GM19463 (cell line): ENCODE data around the gene PPFIBP1.
"Not testable (repeated sequence)": the region's sequence is repeated elsewhere in the genome, so short reads cannot be mapped to it uniquely, and the experiment has no call there.

Experiments
- ATAC-seq: cut with Tn5 transposase; IDR thresholded peaks from one replicate; pipeline ENCODE4 v1.9.1; 2021; ENCODE audit warnings: mild to moderate bottlenecking, moderate library complexity; ENCODE audit not compliant: unreplicated experiment

PPFIBP1 gene

GRCh38 chr12:27588776-27589175 is 64.8 kb downstream of the PPFIBP1 start:
- ATAC-seq: no peak

DNA sequence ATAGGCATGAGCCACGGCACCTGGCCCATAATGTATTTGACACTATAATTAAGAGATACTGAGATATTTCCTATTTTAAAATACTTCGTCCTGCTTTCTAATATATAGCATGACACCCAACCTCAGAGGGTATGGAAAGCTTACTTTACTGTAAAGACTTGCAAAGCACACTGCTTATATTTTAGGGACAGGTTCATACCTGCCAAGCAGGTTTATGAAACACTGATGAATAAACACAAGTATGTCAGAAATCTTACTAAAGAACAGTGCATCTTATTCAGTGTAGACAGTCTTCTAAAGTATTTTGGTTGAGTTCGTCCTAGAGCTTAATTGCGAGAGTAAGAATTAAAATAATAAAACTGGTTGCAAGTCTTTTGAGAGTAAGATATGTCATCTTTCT is 65.4 kb downstream of the PPFIBP1 start:
- no peak for ATAC-seq

DNA sequence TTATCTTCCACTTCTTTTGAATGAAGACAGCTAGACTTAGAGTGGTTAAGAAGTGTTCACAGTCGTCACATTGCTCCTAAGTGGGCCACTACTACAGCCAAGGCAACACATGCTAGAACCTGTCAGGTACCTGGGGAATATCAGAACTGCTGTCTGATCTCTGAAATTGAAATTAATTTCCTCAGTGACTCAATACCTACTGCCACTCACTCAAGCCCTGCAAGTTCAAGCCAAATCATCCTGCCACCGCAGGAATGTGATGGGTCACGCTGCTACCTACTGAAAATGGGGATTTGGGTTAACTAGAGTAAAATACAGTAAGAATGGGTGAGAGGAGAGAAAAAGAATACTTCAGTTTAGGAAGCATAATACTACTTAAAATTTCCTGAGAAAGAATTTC is 67.7 kb downstream of the PPFIBP1 start:
- ATAC-seq: not testable (repeated sequence)

GRCh38 chr12:27592548-27592947 is 68.5 kb downstream of the PPFIBP1 start:
- ATAC-seq: peak; percentile 56

GRCh38 chr12:27593266-27593665 is 69.3 kb downstream of the PPFIBP1 start:
- ATAC-seq: no peak

- ATAC-seq: no peak
Measured at GRCh38 chr12:27595231-27595642, 71.2 kb downstream of the PPFIBP1 start.

DNA sequence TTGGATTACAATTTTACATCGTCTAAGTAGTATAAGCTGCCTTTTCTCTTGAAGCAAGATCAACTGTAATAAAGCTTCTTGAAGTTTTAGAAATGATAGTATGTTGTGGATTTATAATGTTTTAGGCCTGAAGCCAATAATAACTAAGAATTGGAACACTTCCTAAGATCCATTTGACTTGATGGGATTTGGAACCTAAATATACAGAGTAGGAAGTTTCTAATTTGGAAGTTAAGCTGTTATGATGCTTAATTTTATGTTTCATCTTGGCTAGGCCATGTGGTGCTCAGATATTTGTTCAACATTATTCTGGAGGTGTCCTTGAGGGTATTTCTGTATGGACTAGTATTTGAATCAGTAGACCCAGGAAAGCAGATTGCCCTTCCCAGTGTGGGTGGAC is 74.9 kb downstream of the PPFIBP1 start:
- ATAC-seq: not testable (repeated sequence)

DNA sequence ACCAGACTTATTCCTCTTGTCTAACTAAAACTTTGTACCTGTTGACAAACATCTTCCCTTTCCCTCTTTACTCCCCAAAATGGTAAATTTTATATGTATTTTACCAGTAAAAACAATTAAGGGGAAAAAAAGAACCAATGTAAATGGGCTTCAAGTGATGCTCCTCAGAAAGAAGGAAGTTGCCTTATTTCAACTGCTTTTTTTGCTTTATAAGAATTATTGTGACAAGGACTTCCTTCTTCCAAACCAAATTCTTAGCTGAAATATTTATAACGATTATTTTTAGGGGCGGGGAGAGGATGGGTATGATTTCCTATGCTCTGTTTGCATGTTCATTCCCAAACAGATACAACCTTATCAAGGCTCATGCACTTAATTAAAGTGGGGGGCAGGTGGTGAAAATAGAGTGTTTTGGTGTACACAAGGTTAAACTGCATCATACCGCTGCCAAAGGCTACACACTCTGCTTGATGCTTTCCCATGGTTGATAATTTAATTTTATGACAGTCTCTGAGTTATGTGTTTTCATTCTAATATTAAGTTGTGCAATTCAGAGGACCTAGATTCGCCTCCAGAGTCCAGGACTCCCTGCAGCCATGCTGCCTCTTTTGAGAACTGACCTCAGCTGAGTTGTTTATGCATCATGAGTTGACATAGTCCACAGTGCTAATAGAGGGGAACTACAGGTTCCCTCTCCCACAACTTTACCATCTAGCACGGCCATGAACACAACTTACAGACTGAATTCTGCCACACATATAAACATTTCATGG is 77.2 kb downstream of the PPFIBP1 start:
- not testable (repeated sequence) for ATAC-seq

DNA sequence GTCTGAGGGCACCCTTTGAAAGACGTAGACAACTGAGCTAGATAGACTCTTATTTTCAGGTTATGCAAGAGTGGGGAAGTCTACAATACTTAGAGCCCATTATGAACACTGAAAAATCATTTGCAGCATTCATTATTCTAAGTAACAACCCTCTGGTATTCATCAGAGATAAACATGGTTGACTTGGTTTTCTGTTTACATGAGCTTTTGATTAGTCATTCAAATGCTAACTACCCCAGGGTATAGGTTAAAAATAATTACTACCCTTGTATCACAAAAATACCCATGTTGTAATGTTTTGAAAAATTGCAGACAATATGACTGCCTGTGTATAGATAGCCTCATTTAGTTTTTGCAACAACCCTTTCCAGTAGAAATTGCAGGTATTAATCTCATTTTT is 78.5 kb downstream of the PPFIBP1 start:
- no peak for ATAC-seq

GRCh38 chr12:27604431-27604830 is 80.4 kb downstream of the PPFIBP1 start:
- ATAC-seq: no peak

GRCh38 chr12:27606986-27607385 is 83.0 kb downstream of the PPFIBP1 start:
- no peak for ATAC-seq

DNA sequence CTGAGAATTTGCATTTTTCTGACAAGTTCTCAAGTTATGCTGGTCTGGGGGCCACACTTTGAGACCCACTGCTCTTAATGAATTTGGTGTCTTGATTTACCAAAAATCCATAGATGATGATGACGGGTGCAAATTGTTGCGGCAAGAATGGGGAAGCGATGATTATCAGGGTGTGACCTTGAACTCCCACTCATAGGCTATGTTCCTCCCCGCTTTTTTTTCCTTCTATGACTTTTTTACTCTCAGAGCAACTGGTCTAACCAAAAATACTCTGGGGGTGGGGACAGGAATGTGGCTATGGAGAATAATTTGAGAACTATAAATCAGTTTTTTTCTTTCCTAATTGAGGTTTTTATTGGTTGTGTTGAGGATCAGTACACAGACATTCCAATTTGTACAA is 83.6 kb downstream of the PPFIBP1 start:
- ATAC-seq: no peak

GRCh38 chr12:27608890-27609289 is 84.9 kb downstream of the PPFIBP1 start:
- ATAC-seq: no peak

- ATAC-seq: no peak
Measured at GRCh38 chr12:27610374-27610773, 86.4 kb downstream of the PPFIBP1 start.

DNA sequence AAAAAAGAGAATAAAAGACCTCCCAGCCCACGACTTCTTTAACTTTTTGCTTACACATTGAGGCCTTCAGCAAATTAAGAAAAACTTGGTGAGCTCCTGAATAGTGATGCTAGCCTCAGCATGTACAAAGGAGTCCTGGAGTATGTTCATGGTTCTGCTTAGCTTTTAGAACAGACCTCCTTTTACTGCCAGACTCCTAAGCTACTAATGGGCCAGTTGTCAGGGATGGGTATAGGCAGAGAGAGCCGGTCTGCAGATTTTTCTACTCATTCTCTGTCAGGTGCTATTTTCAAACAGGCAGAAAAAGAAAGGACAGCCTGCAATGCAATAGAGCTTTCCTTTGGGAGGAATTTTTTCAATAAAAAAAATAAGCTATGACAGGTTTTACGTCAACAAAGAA is 90.4 kb downstream of the PPFIBP1 start:
- ATAC-seq: no peak

DNA sequence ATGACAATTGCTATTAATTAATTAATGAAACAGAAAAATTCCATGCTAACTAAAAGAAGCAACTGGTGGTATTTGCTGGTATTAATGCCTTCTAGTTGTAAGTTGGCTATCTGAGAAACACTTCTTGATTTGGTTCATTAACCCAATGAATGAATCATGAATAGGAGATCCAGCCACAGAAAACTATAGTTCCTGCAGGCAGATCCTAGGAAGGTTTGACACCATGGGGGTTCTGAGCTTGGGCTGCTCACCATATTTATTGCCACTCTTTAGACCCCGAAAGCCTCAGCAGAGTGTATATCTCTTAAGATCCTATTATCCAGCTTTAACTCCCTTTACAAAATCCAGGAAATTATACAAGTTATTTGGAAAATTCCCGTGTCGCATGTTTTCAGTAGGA is 90.9 kb downstream of the PPFIBP1 start:
- no peak for ATAC-seq

DNA sequence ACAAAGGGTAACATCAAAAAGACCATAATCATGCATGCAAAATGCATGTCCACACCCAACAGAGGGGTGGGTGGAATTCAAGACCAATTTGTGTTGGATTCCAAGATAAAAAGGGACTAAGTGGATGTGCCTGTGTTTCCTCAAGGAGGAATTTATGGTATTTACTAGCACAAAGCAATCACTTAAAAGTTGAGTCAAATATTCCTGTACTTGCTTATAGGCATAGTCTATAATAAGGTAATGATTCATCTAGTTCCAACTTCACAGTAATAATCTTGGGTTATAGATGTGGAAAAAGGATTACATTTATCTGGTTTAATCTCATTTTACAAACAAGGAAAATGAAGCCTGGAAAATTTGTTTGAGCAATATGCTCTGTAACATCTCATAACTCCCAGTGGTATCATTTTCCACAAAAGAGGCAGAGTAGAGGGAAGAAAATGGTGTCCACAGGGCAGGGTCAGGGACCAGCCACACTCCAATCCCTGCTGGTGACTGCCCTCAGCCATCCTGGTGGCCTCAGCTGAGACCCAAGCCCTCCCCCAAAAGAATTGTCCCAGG is 91.4 kb downstream of the PPFIBP1 start:
- no peak for ATAC-seq

DNA sequence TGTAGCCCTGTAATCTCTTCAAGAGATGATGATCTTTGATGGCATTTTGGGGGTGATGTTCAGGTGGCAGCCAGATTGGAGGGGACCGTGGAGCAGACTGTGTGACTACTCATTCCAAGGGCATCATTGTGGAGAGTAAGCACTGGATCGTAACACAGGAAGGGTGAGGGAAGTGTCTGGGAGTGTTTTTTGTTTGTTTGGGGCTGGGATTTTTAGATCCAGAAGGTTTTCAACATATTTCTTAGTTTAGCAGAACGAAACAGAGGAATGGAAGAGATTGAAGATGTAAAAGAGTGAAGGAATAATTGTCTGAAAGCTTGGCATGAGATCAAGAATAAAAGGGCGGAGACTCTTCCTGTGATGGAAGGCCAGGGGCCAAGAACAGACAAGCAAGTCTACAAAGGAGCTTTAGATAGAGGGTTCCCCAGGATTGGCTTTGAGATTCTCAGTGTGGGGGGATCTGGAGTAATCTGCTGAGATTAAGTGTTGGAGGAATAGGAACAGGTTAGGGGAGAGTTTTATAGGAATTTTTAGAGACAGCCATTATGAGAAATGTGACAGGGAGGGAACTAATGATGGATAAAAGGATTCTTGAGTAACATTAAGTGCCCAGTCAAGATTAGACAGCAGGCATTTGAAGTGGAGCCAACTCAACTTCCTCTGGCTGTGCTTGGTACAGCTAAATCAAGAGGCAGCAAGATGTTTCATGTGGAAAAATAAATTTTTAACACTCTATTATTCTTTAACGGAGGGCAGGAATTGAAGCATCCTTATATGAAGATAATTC is 92.5 kb downstream of the PPFIBP1 start:
- ATAC-seq: no peak

GRCh38 chr12:27618836-27619235 is 94.8 kb downstream of the PPFIBP1 start:
- ATAC-seq: no peak

GRCh38 chr12:27619308-27619707 is 95.3 kb downstream of the PPFIBP1 start:
- no peak for ATAC-seq

DNA sequence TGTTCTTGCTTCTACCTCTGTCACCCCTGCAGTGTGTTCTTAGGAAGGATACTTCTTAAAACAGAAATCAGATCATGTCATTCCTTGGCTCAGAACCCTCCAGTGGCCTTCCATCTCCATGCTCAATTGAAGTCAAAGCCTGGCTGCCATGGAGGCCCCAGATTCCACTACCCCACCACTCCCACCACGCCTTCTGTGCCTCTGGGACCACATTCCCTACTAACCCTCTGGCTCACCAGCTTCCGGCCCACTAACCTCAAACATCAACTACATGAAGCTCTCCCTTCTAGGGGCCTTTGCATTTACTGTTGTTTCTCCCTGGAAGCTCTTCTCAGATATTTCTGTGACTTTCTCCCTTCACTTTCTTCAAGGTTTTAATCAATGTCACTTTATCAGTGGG is 96.1 kb downstream of the PPFIBP1 start:
- ATAC-seq: no peak
